ENCODE measurements around the gene TNFRSF13B. TPM values are rescaled to one million over a fixed set of nuclear protein-coding genes. Genes with fewer than 3 reads are reported as not detected.
"Not testable (repeated sequence)": the region's sequence is repeated elsewhere in the genome, so short reads cannot be mapped to it uniquely, and the experiment has no call there.

TNFRSF13B gene
- total RNA-seq, 2 donors from 2014 or later = not detected

DNA sequence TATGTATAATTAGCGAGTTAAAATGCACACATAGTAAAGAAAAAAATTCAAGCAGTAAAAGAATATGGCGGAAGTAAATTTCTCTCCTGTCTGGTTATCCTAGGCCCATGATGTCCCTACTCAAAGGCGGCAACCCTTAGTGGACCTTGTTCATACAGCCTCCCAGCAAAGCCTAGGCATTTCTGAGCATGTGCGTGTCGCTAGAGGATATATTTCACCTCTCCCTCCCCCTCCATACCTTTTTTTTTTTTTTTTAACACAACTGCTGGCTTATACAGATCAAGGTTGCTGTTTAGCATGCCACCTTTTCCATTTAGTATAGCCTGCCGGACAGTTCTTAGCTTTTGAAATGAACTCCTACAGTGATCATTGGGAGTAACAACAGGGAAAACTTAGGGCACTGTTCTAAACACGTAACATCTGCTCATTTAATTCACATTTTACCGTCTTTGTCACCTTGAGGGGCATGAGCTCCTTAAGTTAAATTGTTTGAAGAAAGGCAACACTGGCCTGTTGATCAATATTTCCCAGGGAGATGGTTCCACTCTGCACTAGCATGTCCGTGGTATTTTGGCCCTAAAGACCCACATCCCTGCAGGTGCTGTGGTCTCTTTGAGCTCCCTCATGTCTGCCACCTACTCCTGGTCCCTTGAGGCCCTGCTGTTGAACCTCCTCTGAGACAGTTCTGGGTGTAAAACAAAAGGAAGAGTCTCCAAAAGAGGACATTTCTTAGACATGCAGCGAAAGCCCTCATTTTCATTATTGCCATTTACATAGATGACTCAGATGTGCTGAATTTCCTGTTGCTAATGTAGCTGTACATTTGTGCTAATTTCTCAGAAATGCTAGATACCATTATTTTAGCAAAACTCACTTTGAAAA lies 4.1 kb upstream of the TNFRSF13B start:
- no peak for DNase-seq (ENCODE audit: low spot score)
- no peaks in the 10 kb centered on the region for H3K36me3 ChIP-seq
- no peak overlapping the region for H3K4me3 ChIP-seq
- TF ChIP-seq, protein P1, sequence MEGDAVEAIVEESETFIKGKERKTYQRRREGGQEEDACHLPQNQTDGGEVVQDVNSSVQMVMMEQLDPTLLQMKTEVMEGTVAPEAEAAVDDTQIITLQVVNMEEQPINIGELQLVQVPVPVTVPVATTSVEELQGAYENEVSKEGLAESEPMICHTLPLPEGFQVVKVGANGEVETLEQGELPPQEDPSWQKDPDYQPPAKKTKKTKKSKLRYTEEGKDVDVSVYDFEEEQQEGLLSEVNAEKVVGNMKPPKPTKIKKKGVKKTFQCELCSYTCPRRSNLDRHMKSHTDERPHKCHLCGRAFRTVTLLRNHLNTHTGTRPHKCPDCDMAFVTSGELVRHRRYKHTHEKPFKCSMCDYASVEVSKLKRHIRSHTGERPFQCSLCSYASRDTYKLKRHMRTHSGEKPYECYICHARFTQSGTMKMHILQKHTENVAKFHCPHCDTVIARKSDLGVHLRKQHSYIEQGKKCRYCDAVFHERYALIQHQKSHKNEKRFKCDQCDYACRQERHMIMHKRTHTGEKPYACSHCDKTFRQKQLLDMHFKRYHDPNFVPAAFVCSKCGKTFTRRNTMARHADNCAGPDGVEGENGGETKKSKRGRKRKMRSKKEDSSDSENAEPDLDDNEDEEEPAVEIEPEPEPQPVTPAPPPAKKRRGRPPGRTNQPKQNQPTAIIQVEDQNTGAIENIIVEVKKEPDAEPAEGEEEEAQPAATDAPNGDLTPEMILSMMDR (IDR thresholded peaks at IDR 0.05) = no peak
- no peaks in the 10 kb centered on the region for H3K4me1 ChIP-seq
- H3K9me3 ChIP-seq = no peaks in the 10 kb centered on the region
- H3K27me3 ChIP-seq = no peaks in the 10 kb centered on the region
- no peak overlapping the region for H3K27ac ChIP-seq

DNA sequence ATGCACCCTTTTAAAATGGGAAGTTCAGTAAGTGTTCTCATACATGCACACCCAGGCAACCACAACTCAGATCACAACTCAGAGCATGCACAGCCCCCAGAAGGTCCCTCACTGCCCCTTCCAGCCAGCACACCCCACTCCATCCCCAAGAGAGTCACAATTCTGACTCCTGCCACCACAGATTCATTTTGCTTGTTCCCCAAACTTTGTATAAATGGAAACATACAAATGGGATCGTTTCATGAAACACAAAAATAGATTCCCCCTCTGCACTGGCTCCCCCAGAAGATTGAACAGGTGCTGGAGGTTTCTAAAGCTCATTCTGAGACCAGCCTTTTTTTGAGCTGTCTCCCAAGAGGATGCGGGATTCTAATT lies 3.3 kb upstream of the TNFRSF13B start:
- H3K36me3 ChIP-seq = no peaks in the 10 kb centered on the region
- no peaks in the 10 kb centered on the region for H3K27me3 ChIP-seq
- H3K4me3 ChIP-seq = no peak overlapping the region
- no peak overlapping the region for H3K27ac ChIP-seq
- no peaks in the 10 kb centered on the region for H3K9me3 ChIP-seq
- no peaks in the 10 kb centered on the region for H3K4me1 ChIP-seq
- TF ChIP-seq, protein P1 (IDR thresholded peaks at IDR 0.05) = no peak
- DNase-seq (ENCODE audit: low spot score) = no peak

DNA sequence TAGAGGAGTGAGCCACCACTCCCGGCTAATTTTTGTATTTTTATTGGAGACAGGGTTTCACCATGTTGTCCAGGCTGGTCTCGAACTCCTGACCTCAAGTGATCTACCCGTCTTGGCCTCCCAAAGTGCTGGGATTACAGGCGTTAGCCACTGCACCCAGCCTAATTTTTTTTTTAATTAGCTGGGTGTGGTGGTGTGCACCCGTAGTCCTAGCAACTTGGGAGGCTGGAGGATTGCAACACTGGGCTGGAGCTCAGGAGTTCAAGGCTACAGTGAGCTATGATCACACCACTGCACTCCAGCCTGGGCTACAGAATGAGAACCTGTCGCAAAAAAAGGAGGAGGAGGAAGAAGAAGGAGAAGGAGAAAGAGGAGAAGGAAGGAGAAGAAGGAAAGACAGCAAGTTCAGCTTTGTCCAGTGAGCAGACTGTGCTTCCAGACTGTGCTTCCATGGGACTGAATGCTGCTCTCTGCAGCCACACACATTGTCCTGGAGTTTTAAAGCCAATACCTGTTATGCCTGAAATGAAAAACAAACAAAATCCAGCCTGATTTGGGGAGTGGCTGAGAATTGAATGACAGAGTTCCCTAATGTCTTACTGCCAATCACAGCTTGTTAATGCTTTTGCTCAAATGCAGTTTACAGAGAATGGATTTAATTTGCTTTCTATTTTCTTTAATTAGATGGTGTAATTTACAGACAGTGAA lies 2.8 kb upstream of the TNFRSF13B start:
- Histone ChIP-seq H3K4me3 (no peak overlapping the region), H3K27me3 (no peaks in the 10 kb centered on the region), H3K4me1 (no peaks in the 10 kb centered on the region), H3K36me3 (no peaks in the 10 kb centered on the region), H3K9me3 (no peaks in the 10 kb centered on the region), H3K27ac (no peak overlapping the region)
- TF ChIP-seq, protein P1 (IDR thresholded peaks at IDR 0.05) = no peak
- DNase-seq (ENCODE audit: low spot score) = no peak

DNA sequence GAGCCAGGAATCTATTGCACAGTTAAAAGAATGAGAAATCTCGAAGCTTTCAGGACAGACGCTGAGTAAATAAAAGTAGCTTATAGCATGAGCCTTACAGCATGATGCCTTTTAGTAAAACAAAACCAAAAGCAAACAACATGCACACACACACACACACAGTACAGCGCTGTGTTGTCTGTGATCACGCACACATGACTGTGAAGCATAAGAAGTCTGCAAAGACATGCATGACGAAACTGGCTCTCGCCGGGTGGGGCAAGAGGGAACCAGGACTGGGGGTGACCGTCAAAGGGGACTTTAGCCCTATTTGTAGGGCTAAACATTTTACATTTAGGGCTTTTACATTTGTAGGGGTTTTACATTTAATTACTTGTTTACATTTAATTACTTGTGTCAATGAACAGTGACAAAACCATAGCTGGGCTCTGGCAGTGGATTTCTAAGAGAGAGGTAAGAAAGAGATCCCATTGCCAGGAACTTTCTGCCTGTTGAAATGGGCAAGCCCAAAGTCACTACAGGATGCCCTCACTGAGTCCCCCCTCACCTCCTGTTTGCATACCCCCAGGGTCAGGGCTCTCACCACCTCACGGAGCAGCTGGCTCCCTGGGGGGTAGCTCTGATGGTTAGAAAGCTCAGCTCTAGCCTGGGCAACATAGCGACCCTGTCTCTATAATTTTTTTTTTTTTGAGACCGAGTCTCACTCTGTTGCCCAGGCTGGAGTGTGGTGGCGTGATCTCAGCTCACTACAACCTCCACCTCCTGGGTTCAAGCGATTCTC lies 2.0 kb upstream of the TNFRSF13B start:
- TF ChIP-seq, protein P1 (IDR thresholded peaks at IDR 0.05) = no peak
- H3K4me3 ChIP-seq = no peak overlapping the region
- no peaks in the 10 kb centered on the region for H3K36me3 ChIP-seq
- no peak overlapping the region for H3K27ac ChIP-seq
- no peaks in the 10 kb centered on the region for H3K27me3 ChIP-seq
- H3K9me3 ChIP-seq = no peaks in the 10 kb centered on the region
- no peaks in the 10 kb centered on the region for H3K4me1 ChIP-seq
- DNase-seq (ENCODE audit: low spot score) = no peak

DNA sequence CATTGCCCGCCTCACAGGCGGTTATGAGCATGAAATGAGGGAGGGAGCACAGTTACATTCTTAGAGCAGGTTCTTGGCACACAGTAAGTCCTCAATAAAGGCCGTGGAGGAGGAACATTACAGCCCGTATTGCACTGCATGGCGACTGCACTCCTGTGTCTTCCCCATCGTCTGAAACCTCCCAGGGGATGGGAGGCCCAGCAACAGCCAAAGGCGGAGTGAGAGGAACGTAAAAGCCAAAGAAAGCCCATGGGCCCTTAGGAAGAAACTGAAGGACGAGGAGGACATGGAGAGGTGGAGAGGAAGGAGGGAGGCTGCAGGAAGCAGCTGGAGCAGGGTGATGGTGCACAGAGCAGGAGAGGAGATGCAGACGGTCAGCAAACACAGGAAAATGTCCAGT lies 1.1 kb upstream of the TNFRSF13B start:
- not testable (repeated sequence) for H3K4me3 ChIP-seq; DNase-seq (ENCODE audit: low spot score)

DNA sequence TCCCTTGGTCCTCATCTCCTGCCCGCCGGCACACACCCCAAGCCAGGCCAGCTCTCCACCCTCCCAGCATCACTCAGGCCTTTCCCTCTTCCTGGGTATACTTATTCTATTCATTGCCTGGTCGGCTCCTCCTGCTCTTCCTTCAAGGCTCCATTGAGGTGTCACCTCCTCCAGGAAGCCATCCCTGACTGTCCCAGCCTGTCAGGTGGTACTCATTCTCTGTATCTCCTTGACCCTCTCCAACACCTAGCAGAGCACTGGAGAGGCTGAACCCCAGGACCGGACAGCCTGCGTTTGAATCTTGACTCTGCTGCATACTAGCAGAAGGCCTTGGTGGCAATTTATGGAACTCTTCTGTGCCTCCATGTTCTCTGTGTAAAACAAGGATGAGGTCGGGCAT lies 428 bp upstream of the TNFRSF13B start:
- H3K4me3 ChIP-seq = no peak overlapping the region
- no peaks in the 10 kb centered on the region for H3K27me3 ChIP-seq
- H3K4me1 ChIP-seq = no peaks in the 10 kb centered on the region
- H3K36me3 ChIP-seq = no peaks in the 10 kb centered on the region
- H3K27ac ChIP-seq = no peak overlapping the region
- TF ChIP-seq, protein P1 (IDR thresholded peaks at IDR 0.05) = no peak
- DNase-seq (ENCODE audit: low spot score) = no peak
- no peaks in the 10 kb centered on the region for H3K9me3 ChIP-seq

More for the DNA sequence above, 1.1 kb upstream of the TNFRSF13B start:
- not testable (repeated sequence) for H3K27me3 ChIP-seq, H3K27ac ChIP-seq, H3K9me3 ChIP-seq, H3K4me1 ChIP-seq, H3K36me3 ChIP-seq
